Ovary (tissue), 3 donors: ENCODE data around the gene KIF19.

Source experiments
- POLR2A ChIP-seq: fragments of 450-650 bp; IDR thresholded peaks from one replicate; pipeline ENCODE4 v1.6.1; 2017; ENCODE audit warnings: antibody characterized with exemption, mild to moderate bottlenecking, moderate library complexity
- TF ChIP-seq, protein P1 (sequence below), 3 donors: fragments of 450-650 bp in 2 of 3; fragments of 200-600 bp in 1 of 3; IDR thresholded peaks; one replicate each; pipeline versions ENCODE4 v1.5.1 to v1.8.0; 2016 to 2022; ENCODE audit warnings: antibody characterized with exemption in 3 of 3, mild to moderate bottlenecking in 1 of 3
- donor health status: DM: no; HTN: no; CAD: no.

DNA sequence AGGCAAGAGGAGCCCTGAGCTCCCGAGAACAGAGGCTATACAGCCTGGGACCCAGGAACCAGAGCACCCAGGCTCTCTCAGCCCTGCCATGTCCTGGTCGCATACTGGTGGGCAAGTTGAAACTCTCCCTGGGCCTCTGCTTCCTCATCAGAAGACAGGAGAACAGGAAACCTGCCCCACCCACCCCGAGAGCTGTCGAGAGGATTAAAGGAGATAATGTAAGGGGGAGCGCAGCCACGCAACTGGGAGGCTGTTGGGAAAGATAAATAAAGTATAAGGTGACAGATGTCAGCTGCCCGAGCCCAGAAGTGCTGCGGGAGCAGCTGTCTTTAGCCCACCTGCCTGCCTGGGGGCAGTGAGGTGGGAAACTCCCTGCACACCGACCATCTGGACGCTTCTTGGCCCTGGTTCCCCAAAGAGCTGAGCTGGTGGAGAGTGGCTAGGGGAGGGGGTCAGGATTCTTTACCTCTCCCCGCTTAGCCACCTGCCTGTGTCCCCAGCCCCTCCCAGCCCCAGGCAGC, 6.8 kb downstream of the KIF19 start:
- no peak for TF ChIP-seq POLR2A
- TF ChIP-seq, protein P1, sequence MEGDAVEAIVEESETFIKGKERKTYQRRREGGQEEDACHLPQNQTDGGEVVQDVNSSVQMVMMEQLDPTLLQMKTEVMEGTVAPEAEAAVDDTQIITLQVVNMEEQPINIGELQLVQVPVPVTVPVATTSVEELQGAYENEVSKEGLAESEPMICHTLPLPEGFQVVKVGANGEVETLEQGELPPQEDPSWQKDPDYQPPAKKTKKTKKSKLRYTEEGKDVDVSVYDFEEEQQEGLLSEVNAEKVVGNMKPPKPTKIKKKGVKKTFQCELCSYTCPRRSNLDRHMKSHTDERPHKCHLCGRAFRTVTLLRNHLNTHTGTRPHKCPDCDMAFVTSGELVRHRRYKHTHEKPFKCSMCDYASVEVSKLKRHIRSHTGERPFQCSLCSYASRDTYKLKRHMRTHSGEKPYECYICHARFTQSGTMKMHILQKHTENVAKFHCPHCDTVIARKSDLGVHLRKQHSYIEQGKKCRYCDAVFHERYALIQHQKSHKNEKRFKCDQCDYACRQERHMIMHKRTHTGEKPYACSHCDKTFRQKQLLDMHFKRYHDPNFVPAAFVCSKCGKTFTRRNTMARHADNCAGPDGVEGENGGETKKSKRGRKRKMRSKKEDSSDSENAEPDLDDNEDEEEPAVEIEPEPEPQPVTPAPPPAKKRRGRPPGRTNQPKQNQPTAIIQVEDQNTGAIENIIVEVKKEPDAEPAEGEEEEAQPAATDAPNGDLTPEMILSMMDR (IDR thresholded peaks at IDR 0.05) = no peak
